ENCODE data around the gene PARD6A.
A peak's percentile ranks its signal among the peaks of the same experiment; 100 is the strongest.
"Not testable (repeated sequence)": the region's sequence is repeated elsewhere in the genome, so short reads cannot be mapped to it uniquely, and the experiment has no call there.

The PARD6A gene

DNA sequence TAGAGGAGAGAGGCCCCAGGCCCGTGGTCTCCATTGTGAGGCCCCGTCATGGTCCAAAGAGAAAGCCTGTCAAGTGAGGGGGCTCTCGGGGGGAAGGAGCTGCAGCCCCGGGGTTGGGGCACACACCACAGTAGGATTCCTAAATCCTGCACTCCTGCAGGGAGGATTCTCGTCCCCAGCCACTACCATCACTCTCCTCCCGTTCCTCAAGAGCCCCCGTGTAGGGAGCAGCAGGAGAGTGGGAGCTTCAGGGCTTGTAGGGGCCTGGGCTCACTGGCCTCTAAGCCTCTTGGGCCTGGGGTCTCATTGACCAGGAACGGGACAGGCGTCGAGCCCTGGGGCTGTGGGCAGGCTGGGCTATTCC, 6.7 kb downstream of the PARD6A start:
- no peak for DNase-seq (ENCODE audit: low spot score)

GRCh38 chr16:67667817-67668494, 7.2 kb downstream of the PARD6A start:
- peak; percentile 86 for DNase-seq (ENCODE audit: low spot score)

DNA sequence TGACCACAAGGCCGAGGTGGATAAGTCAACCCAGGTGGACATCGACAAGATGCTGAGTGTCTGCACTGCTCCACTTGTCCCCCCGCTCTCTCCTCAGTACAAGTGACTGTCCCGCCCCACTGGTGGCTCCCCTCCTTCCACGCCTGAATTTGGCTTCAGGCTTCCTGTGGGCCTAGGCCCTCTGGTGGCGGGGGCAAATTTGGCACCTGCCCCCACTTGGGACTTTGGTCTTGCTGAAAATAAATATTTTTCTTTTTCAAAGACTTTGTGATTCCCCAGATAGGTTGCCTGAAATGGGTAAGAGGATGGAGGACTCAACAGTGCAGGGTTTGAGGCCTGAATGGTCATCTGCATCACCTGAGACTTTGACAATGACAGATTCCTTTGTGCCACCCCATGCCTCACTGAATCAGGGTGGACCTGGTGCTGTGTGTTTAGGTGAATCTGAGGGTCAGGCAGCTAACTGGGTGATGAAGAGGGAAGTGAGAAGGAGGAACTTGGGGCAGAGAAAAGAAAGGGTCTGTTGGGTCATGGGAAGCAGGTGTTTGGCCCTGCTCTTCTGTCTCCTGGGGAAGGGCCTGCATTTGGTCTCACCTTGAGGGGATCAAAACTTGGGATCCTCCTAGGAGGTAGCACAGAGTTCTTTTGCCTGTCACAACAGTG, 7.9 kb downstream of the PARD6A start:
- no peak for DNase-seq (ENCODE audit: low spot score)

GRCh38 chr16:67669499-67670101, 8.8 kb downstream of the PARD6A start:
- DNase-seq (ENCODE audit: low spot score): no peak

DNA sequence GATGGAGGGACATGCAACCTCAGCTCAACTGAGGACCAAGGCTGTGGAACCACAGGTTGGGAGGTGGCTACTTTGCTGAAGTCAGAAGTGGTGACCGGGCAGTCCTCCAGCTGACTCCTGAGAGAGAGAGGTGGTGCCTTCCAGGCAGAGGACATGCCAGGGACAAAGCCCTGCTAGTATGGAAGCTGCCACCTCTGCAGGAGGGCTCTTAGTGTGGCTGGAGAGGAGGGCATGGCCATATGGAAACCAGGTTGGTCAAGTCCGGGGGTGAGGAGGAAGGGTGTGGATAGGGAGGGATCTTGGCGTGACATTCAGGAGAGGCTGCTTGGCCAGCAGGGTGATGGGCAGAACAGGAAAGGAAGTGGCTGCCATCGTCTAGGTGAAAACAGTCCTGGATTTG, 11.5 kb downstream of the PARD6A start:
- DNase-seq (ENCODE audit: low spot score): no peak

- DNase-seq (ENCODE audit: low spot score): peak; percentile 51
These were observed 12.2 kb downstream of the PARD6A start for GRCh38 chr16:67672739-67673662.

DNA sequence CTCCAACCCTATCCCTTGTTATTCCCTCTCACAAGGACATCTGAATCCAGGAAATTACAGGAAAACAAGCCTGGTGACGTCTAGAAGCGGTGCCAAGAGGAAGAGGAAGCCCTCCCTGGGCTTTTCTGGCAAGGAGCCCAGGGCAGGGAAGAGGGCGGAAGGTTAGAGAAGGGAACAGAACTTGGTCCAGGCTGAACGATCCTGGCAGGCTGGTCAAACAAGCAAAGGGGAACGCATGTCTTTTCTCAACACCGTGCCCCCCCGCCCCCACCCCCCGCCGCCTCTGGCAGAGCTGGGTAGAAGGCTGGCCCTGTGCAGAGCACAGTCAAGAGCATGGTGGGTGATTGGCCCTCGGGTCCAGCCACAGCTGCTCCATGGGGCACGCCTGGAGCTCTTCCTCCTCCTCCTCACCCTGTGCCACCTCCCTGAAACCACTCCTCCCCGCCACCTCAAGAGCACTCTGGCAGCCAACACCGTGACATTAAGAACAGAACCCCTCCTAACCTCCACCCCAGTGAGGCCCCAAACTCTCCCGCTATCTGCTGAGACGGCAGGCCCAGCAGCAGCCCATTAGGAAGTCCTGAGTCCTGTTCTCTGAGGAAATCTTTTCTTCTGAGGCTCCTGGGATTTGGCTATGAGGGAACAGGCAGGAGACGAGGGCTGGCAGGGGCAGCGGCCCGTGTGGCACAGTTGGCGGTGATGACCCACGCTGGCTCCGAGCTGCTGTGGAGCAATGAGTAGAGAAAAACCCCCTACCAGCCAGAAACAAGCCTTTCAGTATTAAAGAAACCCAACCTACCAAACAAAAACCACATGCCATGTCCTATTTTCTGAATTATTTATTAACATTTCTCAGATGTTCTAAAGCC, 13.2 kb downstream of the PARD6A start:
- no peak for DNase-seq (ENCODE audit: low spot score)

DNA sequence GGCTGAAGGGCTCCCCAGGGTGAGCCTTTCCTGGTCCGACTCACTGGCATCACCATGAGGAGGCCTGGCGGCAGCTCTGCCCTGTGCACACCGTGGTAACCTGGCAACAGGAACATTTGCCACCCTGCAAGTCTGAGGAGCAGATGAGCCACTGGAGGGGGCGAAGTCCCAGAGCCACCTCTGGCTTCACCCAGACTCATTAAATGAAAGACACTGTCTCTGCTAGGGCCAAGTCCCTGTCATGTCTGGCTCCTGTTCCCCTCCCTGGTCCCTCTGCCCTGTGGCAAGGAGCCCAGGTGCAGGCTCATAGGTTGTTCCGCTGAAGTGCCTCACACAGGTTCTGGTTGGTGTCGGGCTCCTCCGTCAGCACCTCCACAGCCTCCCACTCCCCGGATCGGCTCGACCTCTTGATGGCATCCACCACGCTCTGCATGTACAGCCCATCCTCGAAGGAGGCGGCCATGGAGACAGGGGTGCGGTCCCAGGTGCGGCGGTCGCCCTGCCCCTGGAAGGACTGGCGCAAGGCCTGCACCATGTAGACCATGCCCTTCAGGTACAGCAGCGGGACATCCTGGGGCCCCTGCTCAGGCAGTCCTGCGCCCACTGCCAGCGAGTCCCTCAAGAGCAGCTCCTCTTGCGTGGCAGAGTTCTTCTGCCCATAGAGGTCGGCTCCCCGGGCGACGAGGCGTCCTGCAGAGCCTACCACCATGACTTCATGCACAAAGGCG, 14.3 kb downstream of the PARD6A start:
- DNase-seq (ENCODE audit: low spot score): no peak

DNA sequence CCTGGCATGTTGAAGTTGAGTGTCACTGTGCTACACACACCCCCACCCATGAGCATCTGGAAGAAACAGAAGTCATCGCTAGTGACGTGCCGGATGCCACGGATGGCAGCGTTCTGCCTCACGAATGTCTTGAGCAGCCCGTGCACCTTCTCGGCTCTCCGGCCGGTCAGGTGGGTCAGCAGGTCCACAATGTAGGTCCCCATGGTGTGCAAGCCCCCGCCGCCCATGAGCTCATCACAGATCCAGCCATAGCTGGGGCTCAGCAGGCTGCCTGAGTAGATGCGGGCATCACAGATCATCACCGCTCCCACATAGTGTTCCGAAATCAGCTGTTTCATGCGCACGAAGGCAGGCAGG, 14.8 kb downstream of the PARD6A start:
- DNase-seq (ENCODE audit: low spot score): no peak

- DNase-seq (ENCODE audit: low spot score): no peak
These were observed 15.2 kb downstream of the PARD6A start for GRCh38 chr16:67675999-67676398.

GRCh38 chr16:67676516-67676915, 15.8 kb downstream of the PARD6A start:
- DNase-seq (ENCODE audit: low spot score): no peak

DNA sequence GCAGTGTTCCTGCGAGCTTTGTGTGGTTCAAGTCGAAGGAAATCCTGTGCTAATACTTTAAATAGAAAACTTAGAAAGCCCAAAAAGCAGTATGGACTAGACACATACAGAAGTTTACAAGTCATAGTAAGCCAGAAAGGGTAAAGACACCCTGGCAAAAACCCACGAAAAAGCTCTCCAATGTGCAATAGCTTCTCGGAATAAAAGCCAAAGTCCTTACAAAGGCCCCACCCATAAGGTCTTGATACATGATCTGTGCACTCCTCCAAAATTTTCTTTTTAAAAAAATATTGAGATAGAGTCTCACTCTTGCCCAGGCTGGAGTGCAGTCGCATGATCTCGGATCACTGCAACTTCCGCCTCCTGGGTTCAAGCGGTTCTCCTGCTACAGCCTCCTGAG, 16.2 kb downstream of the PARD6A start:
- DNase-seq (ENCODE audit: low spot score): no peak

DNA sequence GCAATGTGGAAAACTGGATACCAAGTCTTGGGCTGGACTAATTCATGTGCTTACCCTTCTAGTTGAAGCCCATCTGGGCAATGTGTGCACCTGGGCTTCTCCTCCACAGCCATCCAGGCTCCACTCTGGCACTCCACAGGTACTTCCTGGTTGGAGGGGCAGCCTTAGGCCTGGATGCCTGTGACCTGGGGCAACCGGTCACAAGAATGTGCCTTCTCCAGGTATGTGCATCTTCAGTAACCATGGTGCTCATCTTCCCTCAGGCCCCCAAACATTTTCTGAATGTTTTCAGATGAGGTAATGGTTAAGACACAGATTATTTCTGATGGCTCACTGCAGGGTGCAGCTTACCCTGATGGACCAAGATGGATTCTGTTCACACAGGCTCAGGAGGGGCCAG, 17.0 kb downstream of the PARD6A start:
- no peak for DNase-seq (ENCODE audit: low spot score)

DNA sequence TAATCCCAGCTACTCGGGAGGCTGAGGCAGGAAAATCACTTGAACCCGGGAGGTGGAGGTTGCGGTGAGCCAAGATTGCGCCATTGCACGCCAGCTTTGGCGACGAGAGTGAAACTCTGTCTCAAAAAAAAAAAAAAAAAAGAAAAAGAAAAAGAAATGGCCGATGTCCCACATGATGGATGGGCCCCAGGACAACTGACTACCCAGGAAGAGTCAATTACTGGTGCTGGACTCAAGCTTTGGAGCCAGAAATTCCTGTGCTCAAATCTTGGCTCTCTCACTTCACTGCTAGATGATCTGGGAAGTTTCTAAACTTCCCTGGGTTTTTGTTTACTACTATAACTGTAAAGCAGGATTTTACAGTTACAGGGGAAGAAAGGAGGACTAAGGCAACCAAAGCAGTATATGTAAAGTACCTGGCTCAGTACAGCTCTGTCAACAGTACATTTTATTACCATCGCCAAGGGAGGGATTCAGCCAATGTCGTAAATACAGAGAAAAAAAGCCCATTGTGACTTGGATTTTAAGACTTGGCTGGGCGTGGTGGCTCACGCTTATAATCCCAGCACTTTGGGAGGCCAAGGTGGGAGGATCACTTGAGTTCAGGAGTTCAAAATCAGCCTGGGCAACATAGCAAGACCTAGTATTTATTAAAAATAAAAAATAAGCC, 17.7 kb downstream of the PARD6A start:
- DNase-seq (ENCODE audit: low spot score): no peak

- DNase-seq (ENCODE audit: low spot score): no peak
These were observed 19.5 kb downstream of the PARD6A start for GRCh38 chr16:67679935-67680897.

- DNase-seq (ENCODE audit: low spot score): no peak
These were observed 23.0 kb downstream of the PARD6A start for GRCh38 chr16:67683767-67684166.

GRCh38 chr16:67685388-67686112, 24.8 kb downstream of the PARD6A start:
- no peak for DNase-seq (ENCODE audit: low spot score)

DNA sequence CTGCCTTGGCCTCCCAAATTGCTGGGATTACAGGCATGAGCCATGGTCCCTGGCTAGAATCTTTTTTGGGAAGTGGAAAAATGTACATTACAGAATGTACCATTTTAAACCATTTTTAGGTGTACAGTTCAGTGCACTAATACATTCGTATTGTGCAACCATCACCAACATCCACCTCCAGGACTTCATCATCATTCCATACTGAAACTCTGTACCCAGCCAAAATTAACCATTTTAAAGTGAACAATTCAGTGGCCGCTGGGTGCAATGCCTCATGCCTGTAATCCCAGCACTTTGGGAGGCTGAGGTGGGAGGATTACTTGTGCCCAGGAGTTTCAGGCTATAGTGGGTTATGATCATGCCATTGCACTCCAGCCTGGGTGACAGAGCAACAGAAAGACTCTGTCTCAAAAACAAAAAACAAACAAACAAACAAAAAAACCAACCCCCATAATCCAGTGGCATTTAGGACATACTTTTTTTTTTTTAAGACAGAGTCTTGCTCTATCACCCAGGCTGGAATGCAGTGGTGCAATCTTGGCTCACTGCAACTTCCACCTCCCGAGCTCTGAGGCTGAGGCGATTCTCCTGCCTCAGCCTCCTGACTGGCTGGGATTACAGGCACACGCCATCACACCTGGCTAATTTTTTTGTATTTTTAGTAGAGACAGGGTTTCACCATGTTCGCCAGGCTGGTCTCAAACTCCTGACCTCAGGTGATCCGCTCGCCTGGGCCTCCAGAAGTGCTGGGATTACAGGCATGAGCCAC, 32.9 kb downstream of the PARD6A start:
- not testable (repeated sequence) for DNase-seq (ENCODE audit: low spot score)
